ENCODE data around the gene ADAD2.

DNA sequence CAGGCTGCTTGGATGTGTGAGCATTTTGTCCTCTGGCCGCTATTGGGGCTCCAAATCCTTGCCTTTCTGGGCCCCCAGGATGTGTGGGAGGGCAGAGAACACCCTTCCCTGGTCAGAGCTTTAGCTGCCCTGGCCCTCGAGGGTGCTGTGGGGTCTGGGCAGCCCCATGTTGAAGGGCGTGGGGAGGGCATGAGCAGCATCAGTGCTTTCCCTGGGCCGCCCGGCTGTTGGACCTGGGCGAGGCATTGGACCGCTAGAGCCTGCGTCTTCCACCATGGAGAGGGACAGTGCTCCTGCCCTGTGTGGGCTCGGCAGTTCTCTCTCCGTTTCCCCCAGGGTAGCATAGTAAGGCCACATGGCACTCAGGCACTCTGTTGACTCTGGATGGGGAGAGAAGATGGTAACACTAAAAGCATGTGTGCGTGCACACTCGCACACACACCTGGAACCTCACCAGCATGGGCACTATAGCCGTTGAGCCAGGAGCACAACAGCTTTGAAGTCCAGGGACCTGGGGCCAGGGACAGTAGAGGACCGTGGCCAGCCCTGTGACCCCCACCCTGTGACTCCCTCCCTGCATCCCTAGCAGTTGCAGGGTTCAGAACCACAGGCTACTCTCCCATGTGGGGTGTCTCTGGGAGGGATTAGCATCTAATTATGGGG is 6.6 kb downstream of the ADAD2 start:
- TF ChIP-seq, protein P1, sequence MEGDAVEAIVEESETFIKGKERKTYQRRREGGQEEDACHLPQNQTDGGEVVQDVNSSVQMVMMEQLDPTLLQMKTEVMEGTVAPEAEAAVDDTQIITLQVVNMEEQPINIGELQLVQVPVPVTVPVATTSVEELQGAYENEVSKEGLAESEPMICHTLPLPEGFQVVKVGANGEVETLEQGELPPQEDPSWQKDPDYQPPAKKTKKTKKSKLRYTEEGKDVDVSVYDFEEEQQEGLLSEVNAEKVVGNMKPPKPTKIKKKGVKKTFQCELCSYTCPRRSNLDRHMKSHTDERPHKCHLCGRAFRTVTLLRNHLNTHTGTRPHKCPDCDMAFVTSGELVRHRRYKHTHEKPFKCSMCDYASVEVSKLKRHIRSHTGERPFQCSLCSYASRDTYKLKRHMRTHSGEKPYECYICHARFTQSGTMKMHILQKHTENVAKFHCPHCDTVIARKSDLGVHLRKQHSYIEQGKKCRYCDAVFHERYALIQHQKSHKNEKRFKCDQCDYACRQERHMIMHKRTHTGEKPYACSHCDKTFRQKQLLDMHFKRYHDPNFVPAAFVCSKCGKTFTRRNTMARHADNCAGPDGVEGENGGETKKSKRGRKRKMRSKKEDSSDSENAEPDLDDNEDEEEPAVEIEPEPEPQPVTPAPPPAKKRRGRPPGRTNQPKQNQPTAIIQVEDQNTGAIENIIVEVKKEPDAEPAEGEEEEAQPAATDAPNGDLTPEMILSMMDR (IDR thresholded peaks at IDR 0.05), result no peak
- no peak for TF ChIP-seq POLR2A (IDR thresholded peaks at IDR 0.05)
